ENCODE data around the gene NQO2. TPM values are rescaled to one million over a fixed set of nuclear protein-coding genes. Genes with fewer than 3 reads are reported as not detected.

The NQO2 gene
- total and polyA plus RNA-seq, 2 of the 13 experiments (the other 11 are each of a cell fraction or from before 2014, with no cell fraction given), result 32.2 to 56.5 TPM

DNA sequence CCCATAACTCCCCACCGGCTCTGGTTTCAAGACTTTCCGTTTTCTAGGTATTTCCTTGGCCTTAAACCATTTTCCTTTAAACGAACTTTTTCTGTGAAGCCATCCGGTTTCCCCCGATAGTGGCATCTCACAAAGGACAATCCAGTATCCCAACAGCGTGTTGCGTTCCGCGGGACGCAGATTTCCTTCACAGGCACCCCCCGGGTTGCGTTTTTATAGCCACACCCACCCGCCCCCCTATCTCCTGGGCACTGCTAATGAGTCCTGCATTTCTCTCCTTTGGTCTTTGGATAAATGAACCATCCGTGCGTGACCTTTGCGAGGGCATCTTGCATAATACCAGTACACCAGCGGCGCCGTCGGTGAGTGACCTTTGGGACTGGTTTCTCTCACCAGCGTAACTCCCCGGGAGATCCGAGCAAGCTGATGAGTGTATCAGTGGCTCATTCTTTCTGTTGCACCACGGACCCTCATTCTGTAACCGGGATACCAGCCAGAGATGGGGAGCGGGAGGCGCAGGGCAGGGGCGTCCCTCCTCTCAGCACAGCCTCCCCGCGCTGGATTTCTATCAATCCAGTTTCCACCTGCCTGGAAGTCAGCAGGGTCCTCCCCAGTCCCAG, 586 bp upstream of the NQO2 start (continued):
- TF ChIP-seq, protein P1, sequence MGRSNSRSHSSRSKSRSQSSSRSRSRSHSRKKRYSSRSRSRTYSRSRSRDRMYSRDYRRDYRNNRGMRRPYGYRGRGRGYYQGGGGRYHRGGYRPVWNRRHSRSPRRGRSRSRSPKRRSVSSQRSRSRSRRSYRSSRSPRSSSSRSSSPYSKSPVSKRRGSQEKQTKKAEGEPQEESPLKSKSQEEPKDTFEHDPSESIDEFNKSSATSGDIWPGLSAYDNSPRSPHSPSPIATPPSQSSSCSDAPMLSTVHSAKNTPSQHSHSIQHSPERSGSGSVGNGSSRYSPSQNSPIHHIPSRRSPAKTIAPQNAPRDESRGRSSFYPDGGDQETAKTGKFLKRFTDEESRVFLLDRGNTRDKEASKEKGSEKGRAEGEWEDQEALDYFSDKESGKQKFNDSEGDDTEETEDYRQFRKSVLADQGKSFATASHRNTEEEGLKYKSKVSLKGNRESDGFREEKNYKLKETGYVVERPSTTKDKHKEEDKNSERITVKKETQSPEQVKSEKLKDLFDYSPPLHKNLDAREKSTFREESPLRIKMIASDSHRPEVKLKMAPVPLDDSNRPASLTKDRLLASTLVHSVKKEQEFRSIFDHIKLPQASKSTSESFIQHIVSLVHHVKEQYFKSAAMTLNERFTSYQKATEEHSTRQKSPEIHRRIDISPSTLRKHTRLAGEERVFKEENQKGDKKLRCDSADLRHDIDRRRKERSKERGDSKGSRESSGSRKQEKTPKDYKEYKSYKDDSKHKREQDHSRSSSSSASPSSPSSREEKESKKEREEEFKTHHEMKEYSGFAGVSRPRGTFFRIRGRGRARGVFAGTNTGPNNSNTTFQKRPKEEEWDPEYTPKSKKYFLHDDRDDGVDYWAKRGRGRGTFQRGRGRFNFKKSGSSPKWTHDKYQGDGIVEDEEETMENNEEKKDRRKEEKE (IDR thresholded peaks at IDR 0.05), result no peak
- no peak for TF ChIP-seq ZNF713 (CRISPR knock-in tag; IDR thresholded peaks at IDR 0.05)
- TF ChIP-seq ZC3H13 (CRISPR knock-in tag; IDR thresholded peaks at IDR 0.05), result 0 out of 2 replicates have a peak, but pooled peaks have one; percentile 2
- TF ChIP-seq ZNF850 (CRISPR knock-in tag; conservative IDR thresholded peaks at IDR 0.05), result 0 out of 2 replicates have a peak, but pooled peaks have one; percentile 37
- TF ChIP-seq, protein P2, sequence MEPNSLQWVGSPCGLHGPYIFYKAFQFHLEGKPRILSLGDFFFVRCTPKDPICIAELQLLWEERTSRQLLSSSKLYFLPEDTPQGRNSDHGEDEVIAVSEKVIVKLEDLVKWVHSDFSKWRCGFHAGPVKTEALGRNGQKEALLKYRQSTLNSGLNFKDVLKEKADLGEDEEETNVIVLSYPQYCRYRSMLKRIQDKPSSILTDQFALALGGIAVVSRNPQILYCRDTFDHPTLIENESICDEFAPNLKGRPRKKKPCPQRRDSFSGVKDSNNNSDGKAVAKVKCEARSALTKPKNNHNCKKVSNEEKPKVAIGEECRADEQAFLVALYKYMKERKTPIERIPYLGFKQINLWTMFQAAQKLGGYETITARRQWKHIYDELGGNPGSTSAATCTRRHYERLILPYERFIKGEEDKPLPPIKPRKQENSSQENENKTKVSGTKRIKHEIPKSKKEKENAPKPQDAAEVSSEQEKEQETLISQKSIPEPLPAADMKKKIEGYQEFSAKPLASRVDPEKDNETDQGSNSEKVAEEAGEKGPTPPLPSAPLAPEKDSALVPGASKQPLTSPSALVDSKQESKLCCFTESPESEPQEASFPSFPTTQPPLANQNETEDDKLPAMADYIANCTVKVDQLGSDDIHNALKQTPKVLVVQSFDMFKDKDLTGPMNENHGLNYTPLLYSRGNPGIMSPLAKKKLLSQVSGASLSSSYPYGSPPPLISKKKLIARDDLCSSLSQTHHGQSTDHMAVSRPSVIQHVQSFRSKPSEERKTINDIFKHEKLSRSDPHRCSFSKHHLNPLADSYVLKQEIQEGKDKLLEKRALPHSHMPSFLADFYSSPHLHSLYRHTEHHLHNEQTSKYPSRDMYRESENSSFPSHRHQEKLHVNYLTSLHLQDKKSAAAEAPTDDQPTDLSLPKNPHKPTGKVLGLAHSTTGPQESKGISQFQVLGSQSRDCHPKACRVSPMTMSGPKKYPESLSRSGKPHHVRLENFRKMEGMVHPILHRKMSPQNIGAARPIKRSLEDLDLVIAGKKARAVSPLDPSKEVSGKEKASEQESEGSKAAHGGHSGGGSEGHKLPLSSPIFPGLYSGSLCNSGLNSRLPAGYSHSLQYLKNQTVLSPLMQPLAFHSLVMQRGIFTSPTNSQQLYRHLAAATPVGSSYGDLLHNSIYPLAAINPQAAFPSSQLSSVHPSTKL (CRISPR knock-in tag; IDR thresholded peaks at IDR 0.05), result peak; percentile 88
- no peak for TF ChIP-seq CBX2 (IDR thresholded peaks at IDR 0.05; ENCODE audit: low read depth, low read length)
- TF ChIP-seq CBX2 (CRISPR knock-in tag; IDR thresholded peaks at IDR 0.05; ENCODE audit: low read depth), result no peak
- TF ChIP-seq ZFYVE20 (CRISPR knock-in tag; IDR thresholded peaks at IDR 0.05; ENCODE audit: borderline replicate concordance, low read depth), result no peak
- peak; percentile 62; the same call in 1 of the 2 replicates for TF ChIP-seq ZBTB7A (CRISPR knock-in tag; IDR thresholded peaks at IDR 0.05)
- TF ChIP-seq ZNF530 (CRISPR knock-in tag; IDR thresholded peaks at IDR 0.05; ENCODE audit: low read depth), result no peak
- TF ChIP-seq, protein P3, sequence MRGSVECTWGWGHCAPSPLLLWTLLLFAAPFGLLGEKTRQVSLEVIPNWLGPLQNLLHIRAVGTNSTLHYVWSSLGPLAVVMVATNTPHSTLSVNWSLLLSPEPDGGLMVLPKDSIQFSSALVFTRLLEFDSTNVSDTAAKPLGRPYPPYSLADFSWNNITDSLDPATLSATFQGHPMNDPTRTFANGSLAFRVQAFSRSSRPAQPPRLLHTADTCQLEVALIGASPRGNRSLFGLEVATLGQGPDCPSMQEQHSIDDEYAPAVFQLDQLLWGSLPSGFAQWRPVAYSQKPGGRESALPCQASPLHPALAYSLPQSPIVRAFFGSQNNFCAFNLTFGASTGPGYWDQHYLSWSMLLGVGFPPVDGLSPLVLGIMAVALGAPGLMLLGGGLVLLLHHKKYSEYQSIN (CRISPR knock-in tag; IDR thresholded peaks at IDR 0.05; ENCODE audit: borderline replicate concordance), result no peak
- no peak; the same call in 1 of the 2 replicates for TF ChIP-seq KLF6 (CRISPR knock-in tag; IDR thresholded peaks at IDR 0.05)
- TF ChIP-seq PAXIP1 (CRISPR knock-in tag; conservative IDR thresholded peaks at IDR 0.05), result peak; percentile 95
- no peak for TF ChIP-seq CCAR2 (optimal IDR thresholded peaks at IDR 0.05; ENCODE audit: low read depth, low read length)
- TF ChIP-seq HOXD1 (CRISPR knock-in tag; IDR thresholded peaks at IDR 0.05), result peak; percentile 71; the same call in 1 of the 2 replicates
- TF ChIP-seq MTERF4 (CRISPR knock-in tag; IDR thresholded peaks at IDR 0.05), result peak; percentile 76; the same call in 1 of the 2 replicates
